Sigmoid colon (tissue), 4 donors: ENCODE results near the gene OLIG3.

Experiments
- EP300 ChIP-seq, 4 donors: sonication (generic); formaldehyde crosslinking; IDR thresholded peaks; one replicate each; pipeline ENCODE4 v1.6.1; 2017; ENCODE audit warnings: antibody characterized with exemption in 4 of 4
- POLR2A ChIP-seq, 2 donors: fragments of 450-650 bp; IDR thresholded peaks; one replicate each; pipeline ENCODE4 v1.6.1; 2016; ENCODE audit warnings: antibody characterized with exemption in 2 of 2, mild to moderate bottlenecking in 2 of 2, moderate library complexity in 2 of 2
- TF ChIP-seq, protein P1 (sequence below), 4 experiments: fragments of 450-650 bp in 3 of 4; fragments of 200-600 bp in 1 of 4; IDR thresholded peaks; one replicate each; pipeline ENCODE4 v1.5.1; 2016 to 2019; ENCODE audit warnings: antibody characterized with exemption in 4 of 4, mild to moderate bottlenecking in 3 of 4, moderate library complexity in 2 of 4

DNA sequence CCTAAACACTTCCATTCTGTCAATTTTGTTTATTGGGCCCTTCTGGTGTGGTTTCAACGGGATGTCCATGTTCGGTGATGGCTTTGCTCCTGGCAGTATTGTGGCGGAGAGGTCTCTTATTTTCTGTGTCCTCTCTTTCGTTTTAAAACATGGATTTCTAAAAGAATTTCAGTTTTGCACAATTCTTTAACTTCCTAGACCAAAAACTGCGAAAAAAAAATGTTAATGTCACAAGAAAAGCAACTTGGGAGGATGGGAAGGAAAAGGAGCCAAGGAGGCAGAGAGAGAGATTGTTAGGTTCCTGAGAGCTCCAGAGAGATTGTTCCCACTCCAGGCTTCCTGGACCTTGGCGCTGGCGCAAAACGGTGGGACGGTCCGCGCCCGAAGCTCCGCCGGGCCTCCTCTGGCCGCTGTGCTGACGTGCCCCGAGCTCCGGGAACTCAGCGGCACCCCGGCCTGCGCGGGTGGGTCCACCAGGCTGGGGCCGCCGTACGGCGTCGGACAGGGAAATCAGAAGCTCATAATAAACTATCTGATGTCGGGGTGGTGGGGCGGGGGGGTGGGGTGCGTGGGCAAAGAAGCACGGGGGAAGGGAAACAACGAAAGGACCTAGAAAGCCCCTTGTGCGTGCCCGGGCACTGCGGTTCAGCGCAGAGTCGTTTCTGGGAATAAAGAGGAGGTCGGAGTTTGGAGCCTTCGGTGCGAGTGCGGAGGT lies 951 bp upstream of the OLIG3 start:
- TF ChIP-seq, protein P1, sequence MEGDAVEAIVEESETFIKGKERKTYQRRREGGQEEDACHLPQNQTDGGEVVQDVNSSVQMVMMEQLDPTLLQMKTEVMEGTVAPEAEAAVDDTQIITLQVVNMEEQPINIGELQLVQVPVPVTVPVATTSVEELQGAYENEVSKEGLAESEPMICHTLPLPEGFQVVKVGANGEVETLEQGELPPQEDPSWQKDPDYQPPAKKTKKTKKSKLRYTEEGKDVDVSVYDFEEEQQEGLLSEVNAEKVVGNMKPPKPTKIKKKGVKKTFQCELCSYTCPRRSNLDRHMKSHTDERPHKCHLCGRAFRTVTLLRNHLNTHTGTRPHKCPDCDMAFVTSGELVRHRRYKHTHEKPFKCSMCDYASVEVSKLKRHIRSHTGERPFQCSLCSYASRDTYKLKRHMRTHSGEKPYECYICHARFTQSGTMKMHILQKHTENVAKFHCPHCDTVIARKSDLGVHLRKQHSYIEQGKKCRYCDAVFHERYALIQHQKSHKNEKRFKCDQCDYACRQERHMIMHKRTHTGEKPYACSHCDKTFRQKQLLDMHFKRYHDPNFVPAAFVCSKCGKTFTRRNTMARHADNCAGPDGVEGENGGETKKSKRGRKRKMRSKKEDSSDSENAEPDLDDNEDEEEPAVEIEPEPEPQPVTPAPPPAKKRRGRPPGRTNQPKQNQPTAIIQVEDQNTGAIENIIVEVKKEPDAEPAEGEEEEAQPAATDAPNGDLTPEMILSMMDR (IDR thresholded peaks at IDR 0.05): no peak
- TF ChIP-seq EP300 (IDR thresholded peaks at IDR 0.05) (no peak), POLR2A (IDR thresholded peaks at IDR 0.05) (no peak)
